Spinal cord (tissue), 10 donors: Measurements from ENCODE around the gene LRRC31. TPM values are rescaled to one million over a fixed set of nuclear protein-coding genes. Genes with fewer than 3 reads are reported as not detected.

Experiments
- DNase-seq, 6 donors: peaks; one replicate each; pipeline versions ENCODE4 v3.0.0 to v3.0.0-alpha.2; 2013 to 2015; ENCODE audit warnings: low spot score in 6 of 6, low read depth in 4 of 6
- H3K27ac ChIP-seq: one replicate; pipeline ENCODE4 v1.5.1; 2013; ENCODE audit warnings: low read depth, low read length, control low read depth
- H3K27me3 ChIP-seq: one replicate; pipeline ENCODE4 v1.6.1; 2013; ENCODE audit warnings: low read length; ENCODE audit not compliant: control insufficient read depth, insufficient read depth
- H3K36me3 ChIP-seq: one replicate; pipeline ENCODE4 v1.6.1; 2013; ENCODE audit warnings: low read length; ENCODE audit not compliant: control insufficient read depth, insufficient read depth
- H3K4me1 ChIP-seq: one replicate; pipeline ENCODE4 v1.6.1; 2013; ENCODE audit warnings: low read length; ENCODE audit not compliant: control insufficient read depth, insufficient read depth
- H3K4me3 ChIP-seq: one replicate; pipeline ENCODE4 v1.5.1; 2013; ENCODE audit warnings: low read depth, low read length, control low read depth
- H3K9me3 ChIP-seq: one replicate; pipeline ENCODE4 v1.6.1; 2013; ENCODE audit warnings: low read length; ENCODE audit not compliant: control insufficient read depth, insufficient read depth
- WGBS: methylation state at CpG from one replicate; pipeline ENCODE4 v1.1.5; 2013; ENCODE audit warnings: missing lambda C conversion rate; ENCODE audit not compliant: insufficient coverage; 5-methylcytosine and 5-hydroxymethylcytosine counted together
- long read RNA-seq, 4 donors: transcript quantifications; one replicate each; lab custom pipeline, GENCODE V29; 2026
- polyA plus RNA-seq, 2 donors: library from polyadenylated mRNA; unstranded; fragments of 120-200 nt; gene quantifications; one replicate each; pipeline ENCODE4 v1.2.1, GENCODE V29; 2013; ENCODE audit not compliant: insufficient read length in 2 of 2
- total RNA-seq, 2 donors: library from RNA; depleted of rRNA in 1 of 2; stranded (reverse); fragments of 120-200 nt in 1 of 2; fragments of >200 nt in 1 of 2; gene quantifications; one replicate each; pipeline versions ENCODE4 v1.2.3 to v1.2.4, GENCODE V29; 2013 to 2014
- donor health status: healthy.

Gene LRRC31
- total RNA-seq: 1 to 10 TPM in 1 of 2 donors, under 1 TPM in 1; 0.50 to 1.4 TPM
- polyA plus RNA-seq: under 1 TPM in 1 of 2 donors, not detected in 1; 0.69 TPM
- long read RNA-seq, donor 1: 0 reads
- long read RNA-seq, donor 2: 0 reads
- long read RNA-seq, donor 3: 0 reads
- long read RNA-seq, donor 4: 0 reads

- no peak within 1 kb of the TSS for H3K27ac ChIP-seq
- WGBS: no CpG with 5 or more reads among the region's 2 CpGs
- no peak for DNase-seq
Measured at GRCh38 chr3:169869484-169870220, at the start of gene LRRC31. Gene LRRC31, minus strand, starts transcription at chr3:169869935. Its CDS starts 128 bp downstream, at chr3:169869807.

GRCh38 chr3:169914321-169914720 lies 44.6 kb upstream of the LRRC31 start:
- Histone ChIP-seq H3K4me3 (no peak overlapping the region), H3K9me3 (no peaks in the 10 kb centered on the region), H3K27me3 (no peaks in the 10 kb centered on the region), H3K27ac (no peak overlapping the region), H3K4me1 (no peaks in the 10 kb centered on the region), H3K36me3 (no peaks in the 10 kb centered on the region)
- no peak for DNase-seq
- WGBS: 100% methylated on average over 1 of the region's 2 CpGs

More at GRCh38 chr3:169869484-169870220, at the start of gene LRRC31:
- Histone ChIP-seq H3K4me1 (no peaks in the 10 kb centered on the region), H3K36me3 (no peaks in the 10 kb centered on the region), H3K27me3 (no peaks in the 10 kb centered on the region), H3K4me3 (no peak within 1 kb of the TSS), H3K9me3 (no peaks in the 10 kb centered on the region)

GRCh38 chr3:169913323-169913722 lies 43.6 kb upstream of the LRRC31 start:
- no peak for DNase-seq
- H3K27me3 ChIP-seq: no peaks in the 10 kb centered on the region
- no peak overlapping the region for H3K27ac ChIP-seq
- no peaks in the 10 kb centered on the region for H3K36me3 ChIP-seq
- WGBS: no CpG with 5 or more reads among the region's 3 CpGs
- H3K4me3 ChIP-seq: no peak overlapping the region
- H3K9me3 ChIP-seq: no peaks in the 10 kb centered on the region
- H3K4me1 ChIP-seq: no peaks in the 10 kb centered on the region

GRCh38 chr3:169911272-169911671 lies 41.5 kb upstream of the LRRC31 start, which contains the start of gene SAMD7:
Gene SAMD7, plus strand, starts transcription at chr3:169911572. Its CDS starts 7,927 bp downstream, at chr3:169919499.
- Histone ChIP-seq H3K36me3 (no peaks in the 10 kb centered on the region), H3K4me1 (no peaks in the 10 kb centered on the region), H3K27ac (no peak within 1 kb of the TSS), H3K27me3 (no peaks in the 10 kb centered on the region), H3K9me3 (no peaks in the 10 kb centered on the region), H3K4me3 (no peak within 1 kb of the TSS)
- no peak for DNase-seq
- no CpG with 5 or more reads among the region's 1 CpG for WGBS

- no peak overlapping the region for H3K27ac ChIP-seq
- H3K36me3 ChIP-seq: no peaks in the 10 kb centered on the region
- H3K4me1 ChIP-seq: no peaks in the 10 kb centered on the region
- H3K27me3 ChIP-seq: no peaks in the 10 kb centered on the region
- no peaks in the 10 kb centered on the region for H3K9me3 ChIP-seq
- WGBS: 91% methylated on average over 4 of the region's 4 CpGs
- H3K4me3 ChIP-seq: no peak overlapping the region
- DNase-seq: no peak
Measured at GRCh38 chr3:169907944-169908343, 38.2 kb upstream of the LRRC31 start.

- no peaks in the 10 kb centered on the region for H3K27me3 ChIP-seq
- no peak overlapping the region for H3K27ac ChIP-seq
- DNase-seq: no peak
- no peaks in the 10 kb centered on the region for H3K9me3 ChIP-seq
- H3K4me3 ChIP-seq: no peak overlapping the region
- H3K4me1 ChIP-seq: no peaks in the 10 kb centered on the region
- H3K36me3 ChIP-seq: no peaks in the 10 kb centered on the region
Measured at GRCh38 chr3:169907476-169907875, 37.7 kb upstream of the LRRC31 start.

- Histone ChIP-seq H3K36me3 (no peaks in the 10 kb centered on the region), H3K27me3 (no peaks in the 10 kb centered on the region), H3K9me3 (peaks cover 4% of the 10 kb centered on the region), H3K4me3 (no peak overlapping the region), H3K4me1 (no peaks in the 10 kb centered on the region), H3K27ac (no peak overlapping the region)
- no CpG with 5 or more reads among the region's 6 CpGs for WGBS
- DNase-seq: no peak
Measured at GRCh38 chr3:169905404-169905803, 35.7 kb upstream of the LRRC31 start.

- Histone ChIP-seq H3K27ac (no peak overlapping the region), H3K4me3 (no peak overlapping the region), H3K9me3 (peaks cover 4% of the 10 kb centered on the region), H3K4me1 (no peaks in the 10 kb centered on the region), H3K36me3 (no peaks in the 10 kb centered on the region), H3K27me3 (no peaks in the 10 kb centered on the region)
- DNase-seq: no peak
- WGBS: no CpG with 5 or more reads among the region's 1 CpG
Measured at GRCh38 chr3:169901453-169901852, 31.7 kb upstream of the LRRC31 start.

GRCh38 chr3:169897284-169897683 lies 27.5 kb upstream of the LRRC31 start:
- Histone ChIP-seq H3K27ac (no peak overlapping the region), H3K4me1 (no peaks in the 10 kb centered on the region), H3K27me3 (no peaks in the 10 kb centered on the region), H3K4me3 (no peak overlapping the region), H3K9me3 (peaks cover 4% of the 10 kb centered on the region), H3K36me3 (no peaks in the 10 kb centered on the region)
- 100% methylated on average over 1 of the region's 1 CpG for WGBS
- no peak for DNase-seq

GRCh38 chr3:169895072-169895471 lies 25.3 kb upstream of the LRRC31 start:
- Histone ChIP-seq H3K36me3 (no peaks in the 10 kb centered on the region), H3K9me3 (no peaks in the 10 kb centered on the region), H3K4me3 (no peak overlapping the region), H3K27ac (no peak overlapping the region), H3K4me1 (no peaks in the 10 kb centered on the region), H3K27me3 (no peaks in the 10 kb centered on the region)
- WGBS: 95% methylated on average over 3 of the region's 6 CpGs
- no peak for DNase-seq
